PC-3 (cell line): ENCODE data around the gene C1orf21.

Experiments used
- CTCF ChIP-seq: fragments of 300-600 bp; sonication (generic); conservative IDR thresholded peaks from 2 replicates; pipeline ENCODE4 v1.5.1; 2017; ENCODE audit warnings: antibody characterized with exemption, low read depth, mild to moderate bottlenecking, low read length
- EZH2phosphoT487 ChIP-seq: fragments of 300-600 bp; sonication (generic); IDR thresholded peaks from 2 replicates; pipeline ENCODE4 v1.6.1; 2018; ENCODE audit warnings: mild to moderate bottlenecking, antibody characterized with exemption, low read length, borderline replicate concordance

DNA sequence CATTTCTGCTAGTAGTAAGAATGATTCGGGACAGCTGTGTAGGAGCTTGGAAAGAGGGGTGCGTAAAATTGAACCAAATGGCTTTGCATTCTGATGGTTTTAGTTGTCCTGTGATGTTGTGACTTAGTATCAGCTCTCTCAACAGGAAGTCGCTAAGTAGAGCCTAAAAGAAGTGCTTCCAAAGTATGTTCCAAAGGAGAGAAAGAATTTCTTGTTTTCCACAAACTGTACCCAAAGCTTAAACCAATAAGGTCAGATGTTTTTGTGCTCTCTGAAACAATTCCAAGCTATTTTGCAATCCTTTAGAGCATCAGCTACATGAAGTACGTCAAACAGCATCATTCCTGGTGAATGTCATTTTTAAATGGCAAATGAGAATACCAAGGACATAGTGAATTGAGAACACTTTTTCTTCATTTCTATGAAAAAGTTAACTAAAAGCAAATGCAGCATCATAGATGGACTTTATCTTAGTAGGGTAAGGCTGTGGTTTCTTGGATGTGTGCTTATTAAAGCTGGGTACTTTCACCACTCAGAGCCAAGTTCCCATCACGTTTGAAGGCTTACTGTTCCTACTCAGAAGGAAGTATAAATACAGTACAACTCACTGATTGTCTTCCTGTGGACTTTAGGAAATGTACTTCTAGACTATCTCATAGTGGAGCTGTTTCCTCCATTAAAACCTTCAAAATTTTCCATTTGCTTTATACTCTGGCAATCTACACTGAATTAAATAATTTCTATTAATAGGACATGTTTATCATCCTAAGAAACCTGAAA, 148.6 kb downstream of the C1orf21 start:
- TF ChIP-seq CTCF = no peak
- no peak for TF ChIP-seq EZH2phosphoT487
